HepG2 (cell line): ENCODE data around the gene ARL4C. TPM values are rescaled to one million over a fixed set of nuclear protein-coding genes. Genes with fewer than 3 reads are reported as not detected.

Experiments
- ATF7-NPFF ChIP-seq: sonication (generic); formaldehyde crosslinking; IDR thresholded peaks from 2 replicates; pipeline ENCODE4 v1.8.1; 2023; ENCODE audit warnings: mild to moderate bottlenecking, low read depth, missing genetic modification reagents, moderate library complexity
- ETV6 ChIP-seq: sonication (generic); formaldehyde crosslinking; conservative IDR thresholded peaks from 2 replicates; pipeline ENCODE4 v1.4.0; 2020; ENCODE audit warnings: missing genetic modification reagents
- HNRNPL ChIP-seq: fragments of 200-400 bp; formaldehyde crosslinking; IDR thresholded peaks from 2 replicates; pipeline ENCODE4 v1.6.1; 2017; ENCODE audit warnings: mild to moderate bottlenecking, low read depth, low read length
- HOXA3 ChIP-seq: sonication (generic); formaldehyde crosslinking; IDR thresholded peaks from 2 replicates; pipeline ENCODE4 v1.5.0; 2020; ENCODE audit warnings: missing genetic modification reagents
- NFYC ChIP-seq: IDR thresholded peaks from 2 replicates; pipeline ENCODE4 v1.6.1; 2016; ENCODE audit warnings: missing genetic modification reagents, missing compliant biosample characterization
- RFX3 ChIP-seq: IDR thresholded peaks from 2 replicates; pipeline ENCODE4 v1.6.1; 2016; ENCODE audit warnings: missing biosample characterization, missing genetic modification reagents
- SP2 ChIP-seq: sonication (generic); formaldehyde crosslinking; IDR thresholded peaks from 2 replicates; pipeline ENCODE4 v1.5.1; 2020; ENCODE audit warnings: mild to moderate bottlenecking, missing genetic modification reagents
- STAG1 ChIP-seq: sonication (generic); formaldehyde crosslinking; IDR thresholded peaks from 2 replicates; pipeline ENCODE4 v1.4.0; 2020; ENCODE audit warnings: missing genetic modification reagents
- TRIM24 ChIP-seq: sonication (generic); formaldehyde crosslinking; IDR thresholded peaks from 2 replicates; pipeline ENCODE4 v1.8.0; 2022; ENCODE audit warnings: mild to moderate bottlenecking, missing genetic modification reagents
- ZFAT ChIP-seq: sonication (generic); formaldehyde crosslinking; conservative IDR thresholded peaks from 2 replicates; pipeline ENCODE4 v1.8.1; 2023; ENCODE audit warnings: missing genetic modification reagents, inconsistent platforms
- ZFX ChIP-seq: sonication (generic); formaldehyde crosslinking; IDR thresholded peaks from 2 replicates; pipeline ENCODE4 v1.4.0; 2020; ENCODE audit warnings: mild to moderate bottlenecking, low read depth, missing genetic modification reagents, moderate library complexity
- ZNF326 ChIP-seq: sonication (generic); formaldehyde crosslinking; IDR thresholded peaks from 2 replicates; pipeline ENCODE4 v1.4.0; 2020; ENCODE audit warnings: missing genetic modification reagents, borderline replicate concordance
- ZNF558 ChIP-seq: sonication (generic); formaldehyde crosslinking; IDR thresholded peaks from 2 replicates; pipeline ENCODE4 v1.9.0; 2022; ENCODE audit warnings: mild to moderate bottlenecking, missing genetic modification reagents, borderline replicate concordance
- polyA plus RNA-seq, 8 experiments: library from polyadenylated mRNA; depleted of rRNA in 3 of 8; stranded (reverse) in 7 of 8; unstranded in 1 of 8; fragments of >200 nt; fragmentation: Illumina TruSeq in 4 of 8; extraction: Trizol in 4 of 8; gene quantifications; 2 replicates each; pipeline versions ENCODE4 v1.2.1 to v1.2.3, GENCODE V29; 2011 to 2016; ENCODE audit warnings: low read depth in 4 of 8, missing spikeins in 1 of 8, mixed read lengths in 1 of 8; ENCODE audit not compliant: insufficient read depth in 1 of 8
- total RNA-seq, 5 experiments: library from RNA; depleted of rRNA; stranded (reverse); fragments of >200 nt; fragmentation: Illumina TruSeq; extraction: Trizol; gene quantifications; 2 replicates each; pipeline ENCODE4 v1.2.3, GENCODE V29; 2016; ENCODE audit warnings: low read depth in 1 of 5
- TF ChIP-seq, protein P1 (sequence below): sonication (generic); formaldehyde crosslinking; conservative IDR thresholded peaks from 2 replicates; pipeline ENCODE4 v1.8.0; 2022; ENCODE audit warnings: low read depth, missing genetic modification reagents
- TF ChIP-seq, protein P2 (sequence below): sonication (generic); formaldehyde crosslinking; IDR thresholded peaks from 2 replicates; pipeline ENCODE4 v1.4.0; 2020; ENCODE audit warnings: mild to moderate bottlenecking, missing genetic modification reagents, borderline replicate concordance
- TF ChIP-seq, protein P3 (sequence below), 2 experiments: IDR thresholded peaks; 2 replicates each; pipeline ENCODE4 v1.6.1; 2011 to 2012; ENCODE audit warnings: low read length in 2 of 2, borderline replicate concordance in 1 of 2, low read depth in 1 of 2, mild to moderate bottlenecking in 1 of 2, moderate library complexity in 1 of 2
- TF ChIP-seq, protein P4 (sequence below): sonication (generic); formaldehyde crosslinking; IDR thresholded peaks from 2 replicates; pipeline ENCODE4 v1.4.0; 2020; ENCODE audit warnings: missing genetic modification reagents
- TF ChIP-seq, protein P5 (sequence below): sonication (generic); formaldehyde crosslinking; IDR thresholded peaks from 2 replicates; pipeline ENCODE4 v1.8.1; 2023; ENCODE audit warnings: missing genetic modification reagents, mild to moderate bottlenecking, borderline replicate concordance

Gene ARL4C
- total and polyA plus RNA-seq, 2 of the 13 experiments (the other 11 are each of a cell fraction or from before 2014, with no cell fraction given): 0.07 to 0.15 TPM

DNA sequence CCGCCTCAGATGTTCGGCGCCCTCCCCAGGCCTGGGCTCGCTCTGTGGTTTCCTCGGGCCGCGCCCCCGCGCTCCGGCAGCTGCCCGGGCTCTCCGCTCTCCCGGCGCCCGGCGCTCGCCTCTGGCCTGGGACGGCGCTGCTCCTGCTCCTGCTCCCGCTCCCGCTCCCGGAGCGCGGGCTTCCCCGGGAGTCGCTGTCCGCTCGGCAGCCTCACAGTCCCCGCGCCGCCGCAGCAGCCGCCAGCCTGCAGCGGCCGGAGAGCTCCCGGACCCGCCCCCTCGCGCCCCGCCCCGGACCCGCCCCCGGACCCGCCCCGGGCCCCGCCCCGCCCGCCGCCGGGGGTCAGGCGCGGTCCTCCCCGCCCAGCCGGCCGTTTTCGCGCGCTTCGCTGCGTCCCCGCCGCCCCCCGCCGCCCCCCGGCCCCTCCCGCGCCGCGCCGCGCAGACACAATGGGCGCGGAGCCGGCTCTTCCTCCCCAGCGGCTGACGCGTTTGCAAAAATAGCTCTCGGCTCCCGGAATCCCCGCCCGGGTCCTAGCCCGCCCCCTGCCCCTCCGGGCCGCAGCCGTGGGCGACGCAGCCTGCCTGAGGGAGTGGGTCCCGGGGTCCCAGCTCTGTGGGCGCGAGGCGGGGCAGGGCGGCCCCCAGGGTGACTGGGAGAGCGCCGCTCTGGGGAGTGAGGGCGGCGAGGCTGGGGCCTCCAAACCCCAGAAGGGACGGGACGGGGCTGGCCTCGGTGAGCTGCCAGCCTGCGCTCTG is at the start of gene ARL4C (continued):
- TF ChIP-seq, protein P1, sequence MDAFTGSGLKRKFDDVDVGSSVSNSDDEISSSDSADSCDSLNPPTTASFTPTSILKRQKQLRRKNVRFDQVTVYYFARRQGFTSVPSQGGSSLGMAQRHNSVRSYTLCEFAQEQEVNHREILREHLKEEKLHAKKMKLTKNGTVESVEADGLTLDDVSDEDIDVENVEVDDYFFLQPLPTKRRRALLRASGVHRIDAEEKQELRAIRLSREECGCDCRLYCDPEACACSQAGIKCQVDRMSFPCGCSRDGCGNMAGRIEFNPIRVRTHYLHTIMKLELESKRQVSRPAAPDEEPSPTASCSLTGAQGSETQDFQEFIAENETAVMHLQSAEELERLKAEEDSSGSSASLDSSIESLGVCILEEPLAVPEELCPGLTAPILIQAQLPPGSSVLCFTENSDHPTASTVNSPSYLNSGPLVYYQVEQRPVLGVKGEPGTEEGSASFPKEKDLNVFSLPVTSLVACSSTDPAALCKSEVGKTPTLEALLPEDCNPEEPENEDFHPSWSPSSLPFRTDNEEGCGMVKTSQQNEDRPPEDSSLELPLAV: no peak
- TF ChIP-seq HNRNPL: no peak
- TF ChIP-seq TRIM24 (CRISPR knock-in tag): no peak
- no peak for TF ChIP-seq RFX3 (CRISPR knock-in tag)
- TF ChIP-seq HOXA3 (CRISPR knock-in tag): no peak; the same call in 1 of the 2 replicates
- TF ChIP-seq ZFX (CRISPR knock-in tag): 0 out of 2 replicates have a peak, but pooled peaks have one; percentile 2
- TF ChIP-seq, protein P2, sequence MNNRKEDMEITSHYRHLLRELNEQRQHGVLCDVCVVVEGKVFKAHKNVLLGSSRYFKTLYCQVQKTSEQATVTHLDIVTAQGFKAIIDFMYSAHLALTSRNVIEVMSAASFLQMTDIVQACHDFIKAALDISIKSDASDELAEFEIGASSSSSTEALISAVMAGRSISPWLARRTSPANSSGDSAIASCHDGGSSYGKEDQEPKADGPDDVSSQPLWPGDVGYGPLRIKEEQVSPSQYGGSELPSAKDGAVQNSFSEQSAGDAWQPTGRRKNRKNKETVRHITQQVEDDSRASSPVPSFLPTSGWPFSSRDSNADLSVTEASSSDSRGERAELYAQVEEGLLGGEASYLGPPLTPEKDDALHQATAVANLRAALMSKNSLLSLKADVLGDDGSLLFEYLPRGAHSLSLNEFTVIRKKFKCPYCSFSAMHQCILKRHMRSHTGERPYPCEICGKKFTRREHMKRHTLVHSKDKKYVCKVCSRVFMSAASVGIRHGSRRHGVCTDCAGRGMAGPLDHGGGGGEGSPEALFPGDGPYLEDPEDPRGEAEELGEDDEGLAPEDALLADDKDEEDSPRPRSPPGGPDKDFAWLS (CRISPR knock-in tag): no peak
- TF ChIP-seq ATF7-NPFF (CRISPR knock-in tag): peak; percentile 69; the same call in 1 of the 2 replicates
- TF ChIP-seq STAG1 (CRISPR knock-in tag): peak; percentile 7; the same call in 1 of the 2 replicates
- no peak for TF ChIP-seq NFYC (CRISPR knock-in tag)
- TF ChIP-seq, protein P3, sequence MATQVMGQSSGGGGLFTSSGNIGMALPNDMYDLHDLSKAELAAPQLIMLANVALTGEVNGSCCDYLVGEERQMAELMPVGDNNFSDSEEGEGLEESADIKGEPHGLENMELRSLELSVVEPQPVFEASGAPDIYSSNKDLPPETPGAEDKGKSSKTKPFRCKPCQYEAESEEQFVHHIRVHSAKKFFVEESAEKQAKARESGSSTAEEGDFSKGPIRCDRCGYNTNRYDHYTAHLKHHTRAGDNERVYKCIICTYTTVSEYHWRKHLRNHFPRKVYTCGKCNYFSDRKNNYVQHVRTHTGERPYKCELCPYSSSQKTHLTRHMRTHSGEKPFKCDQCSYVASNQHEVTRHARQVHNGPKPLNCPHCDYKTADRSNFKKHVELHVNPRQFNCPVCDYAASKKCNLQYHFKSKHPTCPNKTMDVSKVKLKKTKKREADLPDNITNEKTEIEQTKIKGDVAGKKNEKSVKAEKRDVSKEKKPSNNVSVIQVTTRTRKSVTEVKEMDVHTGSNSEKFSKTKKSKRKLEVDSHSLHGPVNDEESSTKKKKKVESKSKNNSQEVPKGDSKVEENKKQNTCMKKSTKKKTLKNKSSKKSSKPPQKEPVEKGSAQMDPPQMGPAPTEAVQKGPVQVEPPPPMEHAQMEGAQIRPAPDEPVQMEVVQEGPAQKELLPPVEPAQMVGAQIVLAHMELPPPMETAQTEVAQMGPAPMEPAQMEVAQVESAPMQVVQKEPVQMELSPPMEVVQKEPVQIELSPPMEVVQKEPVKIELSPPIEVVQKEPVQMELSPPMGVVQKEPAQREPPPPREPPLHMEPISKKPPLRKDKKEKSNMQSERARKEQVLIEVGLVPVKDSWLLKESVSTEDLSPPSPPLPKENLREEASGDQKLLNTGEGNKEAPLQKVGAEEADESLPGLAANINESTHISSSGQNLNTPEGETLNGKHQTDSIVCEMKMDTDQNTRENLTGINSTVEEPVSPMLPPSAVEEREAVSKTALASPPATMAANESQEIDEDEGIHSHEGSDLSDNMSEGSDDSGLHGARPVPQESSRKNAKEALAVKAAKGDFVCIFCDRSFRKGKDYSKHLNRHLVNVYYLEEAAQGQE (IDR thresholded peaks at IDR 0.05; ENCODE audit: borderline replicate concordance in 1 of 2, low read depth in 1 of 2, low read length in 2 of 2): peak in 1 of 2 experiments; percentile 48; a peak in 1 of 4 replicates
- no peak; the same call in 1 of the 2 replicates for TF ChIP-seq SP2 (CRISPR knock-in tag)
- TF ChIP-seq ETV6: no peak
- no peak for TF ChIP-seq ZNF326 (CRISPR knock-in tag)
- TF ChIP-seq, protein P4, sequence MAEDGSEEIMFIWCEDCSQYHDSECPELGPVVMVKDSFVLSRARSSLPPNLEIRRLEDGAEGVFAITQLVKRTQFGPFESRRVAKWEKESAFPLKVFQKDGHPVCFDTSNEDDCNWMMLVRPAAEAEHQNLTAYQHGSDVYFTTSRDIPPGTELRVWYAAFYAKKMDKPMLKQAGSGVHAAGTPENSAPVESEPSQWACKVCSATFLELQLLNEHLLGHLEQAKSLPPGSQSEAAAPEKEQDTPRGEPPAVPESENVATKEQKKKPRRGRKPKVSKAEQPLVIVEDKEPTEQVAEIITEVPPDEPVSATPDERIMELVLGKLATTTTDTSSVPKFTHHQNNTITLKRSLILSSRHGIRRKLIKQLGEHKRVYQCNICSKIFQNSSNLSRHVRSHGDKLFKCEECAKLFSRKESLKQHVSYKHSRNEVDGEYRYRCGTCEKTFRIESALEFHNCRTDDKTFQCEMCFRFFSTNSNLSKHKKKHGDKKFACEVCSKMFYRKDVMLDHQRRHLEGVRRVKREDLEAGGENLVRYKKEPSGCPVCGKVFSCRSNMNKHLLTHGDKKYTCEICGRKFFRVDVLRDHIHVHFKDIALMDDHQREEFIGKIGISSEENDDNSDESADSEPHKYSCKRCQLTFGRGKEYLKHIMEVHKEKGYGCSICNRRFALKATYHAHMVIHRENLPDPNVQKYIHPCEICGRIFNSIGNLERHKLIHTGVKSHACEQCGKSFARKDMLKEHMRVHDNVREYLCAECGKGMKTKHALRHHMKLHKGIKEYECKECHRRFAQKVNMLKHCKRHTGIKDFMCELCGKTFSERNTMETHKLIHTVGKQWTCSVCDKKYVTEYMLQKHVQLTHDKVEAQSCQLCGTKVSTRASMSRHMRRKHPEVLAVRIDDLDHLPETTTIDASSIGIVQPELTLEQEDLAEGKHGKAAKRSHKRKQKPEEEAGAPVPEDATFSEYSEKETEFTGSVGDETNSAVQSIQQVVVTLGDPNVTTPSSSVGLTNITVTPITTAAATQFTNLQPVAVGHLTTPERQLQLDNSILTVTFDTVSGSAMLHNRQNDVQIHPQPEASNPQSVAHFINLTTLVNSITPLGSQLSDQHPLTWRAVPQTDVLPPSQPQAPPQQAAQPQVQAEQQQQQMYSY (CRISPR knock-in tag): peak; percentile 44; the same call in 1 of the 2 replicates
- TF ChIP-seq ZNF558 (CRISPR knock-in tag): no peak
- no peak for TF ChIP-seq ZFAT
- TF ChIP-seq, protein P5, sequence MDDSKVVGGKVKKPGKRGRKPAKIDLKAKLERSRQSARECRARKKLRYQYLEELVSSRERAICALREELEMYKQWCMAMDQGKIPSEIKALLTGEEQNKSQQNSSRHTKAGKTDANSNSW: no peak
